GM18909 (cell line): ENCODE results near the gene EFCAB9.
"Not testable (repeated sequence)": the region's sequence is repeated elsewhere in the genome, so short reads cannot be mapped to it uniquely, and the experiment has no call there.

ENCODE experiments used
- ATAC-seq: cut with Tn5 transposase; IDR thresholded peaks from one replicate; pipeline ENCODE4 v1.9.1; 2021; ENCODE audit warnings: mild to moderate bottlenecking; ENCODE audit not compliant: unreplicated experiment, poor library complexity

The EFCAB9 gene

DNA sequence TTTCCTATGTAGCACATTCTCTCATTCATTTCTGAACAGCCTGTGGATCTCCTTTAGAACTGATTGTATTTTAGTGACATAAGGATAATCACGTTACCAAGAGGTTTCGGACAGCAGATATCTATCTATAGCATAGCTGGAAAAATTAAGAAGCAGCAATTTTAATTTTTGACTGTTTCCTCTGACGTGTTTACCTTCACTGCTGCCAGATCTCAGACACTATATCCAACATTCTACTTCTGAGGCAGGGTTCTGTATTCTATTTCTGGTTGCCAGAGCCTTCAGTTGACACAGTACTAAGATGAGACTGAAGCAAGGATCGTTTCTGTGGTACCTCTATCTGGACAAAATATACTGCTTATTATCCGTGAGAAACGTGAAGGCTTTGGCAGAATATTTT lies at the start of gene EFCAB9:
Gene EFCAB9, plus strand, starts transcription at position 301 of the 400 bp plus-strand sequence. Its CDS starts 1 bp downstream, at position 302.
- ATAC-seq: no peak

- ATAC-seq: peak; percentile 69
These were observed 49.6 kb upstream of the EFCAB9 start for GRCh38 chr5:172144291-172144815.

DNA sequence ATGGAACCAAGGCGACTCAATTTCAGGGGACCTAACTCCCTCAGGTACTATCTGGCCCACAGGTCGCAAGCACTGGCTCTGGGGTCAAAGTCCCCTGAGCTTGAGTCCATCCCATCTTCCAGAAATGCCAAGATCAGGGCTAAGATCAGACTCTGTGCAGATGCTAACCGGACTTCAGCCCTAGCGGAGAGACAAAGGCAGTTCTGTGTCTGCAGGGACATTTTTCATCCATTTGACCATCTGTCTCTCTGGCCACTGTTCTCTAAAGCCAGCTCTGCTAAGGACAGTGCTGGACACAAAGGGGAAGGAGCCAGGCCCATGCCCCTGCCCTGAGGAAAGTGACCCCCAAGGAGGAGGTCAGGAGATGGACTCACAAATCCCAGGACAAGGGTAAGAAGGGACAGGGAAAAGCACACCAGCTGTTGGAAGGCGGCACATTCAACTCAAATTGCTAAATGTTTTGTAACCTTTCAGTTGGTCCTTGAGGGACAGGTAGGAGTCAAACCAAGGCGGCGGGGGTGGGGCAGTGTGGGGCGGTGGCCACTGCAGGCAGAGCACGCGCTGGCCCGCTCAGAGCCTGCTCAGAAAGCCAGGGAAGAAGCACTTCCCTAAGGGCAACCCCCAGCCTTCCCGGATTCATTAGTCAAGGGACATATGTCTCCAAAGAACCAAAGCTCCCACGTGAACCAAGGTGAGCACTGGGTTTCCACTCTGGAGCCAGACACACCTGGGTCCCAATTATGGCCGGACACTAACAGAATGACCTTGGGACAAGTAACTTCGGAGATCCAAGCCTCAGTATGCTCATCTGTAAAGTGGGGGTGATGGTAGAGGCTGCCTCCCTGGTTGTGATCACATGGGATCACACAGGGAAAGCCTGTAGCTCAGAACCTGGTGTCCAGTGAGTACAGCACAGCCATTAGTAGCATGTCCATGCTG lies 48.8 kb upstream of the EFCAB9 start:
- ATAC-seq: no peak

DNA sequence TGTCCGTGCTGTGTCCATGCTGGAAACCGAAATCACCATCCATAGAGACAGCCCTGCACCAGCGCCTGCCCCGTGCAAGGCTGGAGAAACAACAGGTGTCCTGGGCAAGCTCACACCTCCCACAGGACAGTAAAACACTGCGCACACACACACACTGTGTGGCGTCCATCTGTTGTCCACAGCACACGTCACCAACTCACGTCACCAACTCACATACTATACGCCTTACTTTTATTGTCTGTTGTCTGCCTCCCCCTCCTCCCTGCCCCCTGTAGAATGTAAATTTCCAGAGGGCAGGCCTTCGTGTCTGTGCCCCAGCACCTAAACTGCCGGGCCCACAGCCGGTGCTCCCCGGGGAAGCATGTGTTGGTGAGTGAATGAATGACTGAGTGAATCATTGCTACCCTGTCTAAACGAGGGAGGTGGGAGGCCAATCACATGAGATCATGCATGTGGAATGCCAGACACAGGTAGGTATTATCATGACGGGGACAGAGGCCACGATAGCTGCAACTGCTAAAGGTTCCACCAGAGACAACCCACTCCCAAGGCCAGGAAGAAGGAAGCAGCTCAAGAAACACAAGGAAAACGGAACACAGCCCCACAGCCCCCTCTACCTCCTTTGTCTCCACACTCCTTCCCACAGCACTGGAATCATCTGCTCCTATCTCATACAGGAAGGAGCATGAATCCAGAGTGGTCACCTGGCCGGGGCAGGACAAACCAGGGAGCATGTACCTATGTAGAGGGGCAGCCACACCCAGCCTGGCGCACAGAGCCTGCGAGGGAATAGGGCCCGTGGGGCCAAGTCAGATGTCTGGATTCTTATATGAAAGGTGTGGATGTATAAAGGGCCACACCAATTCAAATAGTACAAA lies 47.9 kb upstream of the EFCAB9 start:
- no peak for ATAC-seq

DNA sequence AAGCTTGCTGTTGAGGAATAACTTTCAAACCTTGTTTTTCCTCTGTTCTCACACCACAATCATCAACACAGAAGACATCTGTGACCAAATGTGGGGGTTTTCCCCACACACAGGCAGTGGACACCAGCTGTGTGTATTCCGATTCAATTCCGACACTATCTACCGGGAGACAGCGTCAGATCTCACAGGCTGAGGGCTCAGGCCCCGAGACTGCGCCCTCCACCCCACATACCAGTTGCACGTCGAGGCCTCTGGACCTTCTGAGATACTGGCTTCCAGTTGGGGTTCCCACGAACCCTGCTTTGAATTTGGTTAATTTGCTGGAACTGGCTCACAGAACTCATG lies 47.3 kb upstream of the EFCAB9 start:
- ATAC-seq: no peak

- no peak for ATAC-seq
These were observed 46.1 kb upstream of the EFCAB9 start for GRCh38 chr5:172147857-172148256.

GRCh38 chr5:172148381-172148780 lies 45.6 kb upstream of the EFCAB9 start:
- ATAC-seq: no peak

DNA sequence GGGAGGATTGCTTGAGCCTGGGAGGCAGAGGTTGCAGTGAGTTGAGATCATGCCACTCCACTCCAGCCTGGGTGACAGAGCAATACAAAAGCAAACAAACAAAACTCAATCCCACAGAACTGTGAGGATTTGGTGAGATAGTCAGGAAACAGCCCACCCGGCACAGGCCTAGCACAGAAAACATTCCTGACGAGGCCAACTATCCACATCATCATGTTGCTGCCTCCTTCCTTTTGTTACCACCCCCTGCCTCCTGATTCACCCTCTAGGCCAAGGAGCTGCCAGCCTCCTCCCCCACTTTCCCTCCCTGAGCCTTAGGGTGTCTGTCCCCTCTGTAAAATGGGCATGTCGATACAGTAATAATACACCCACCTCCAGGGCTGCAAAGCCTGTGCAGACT lies 44.9 kb upstream of the EFCAB9 start:
- no peak for ATAC-seq

GRCh38 chr5:172149481-172149880 lies 44.5 kb upstream of the EFCAB9 start:
- ATAC-seq: not testable (repeated sequence)

- ATAC-seq: peak; percentile 59
These were observed 43.2 kb upstream of the EFCAB9 start for GRCh38 chr5:172150514-172151425.

DNA sequence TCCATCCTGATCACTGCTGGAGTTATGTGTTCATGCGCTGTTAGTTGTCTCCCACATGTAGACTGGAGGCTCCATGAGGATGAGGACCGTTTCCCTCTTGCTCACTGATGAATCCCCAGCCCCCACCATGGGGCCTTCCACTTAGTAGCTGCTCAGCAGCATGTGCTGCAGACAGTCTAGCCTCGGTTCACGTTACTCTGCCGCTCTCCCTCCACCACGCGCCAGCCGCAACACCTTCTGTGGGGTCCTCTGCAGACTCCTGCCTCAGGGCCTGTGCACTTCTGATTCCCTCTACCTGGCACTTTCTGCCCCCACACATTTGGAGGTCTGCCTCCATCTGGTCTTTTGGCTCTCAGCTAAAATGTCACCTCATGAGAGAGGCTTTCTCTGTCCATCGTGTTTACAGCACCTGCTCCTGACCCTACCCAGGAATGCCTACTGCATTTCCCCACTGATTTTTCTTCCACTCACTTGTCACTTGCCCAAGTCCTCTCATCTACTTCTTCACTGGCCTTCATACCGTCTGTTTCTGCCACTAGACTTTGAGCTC lies 42.2 kb upstream of the EFCAB9 start:
- no peak for ATAC-seq

DNA sequence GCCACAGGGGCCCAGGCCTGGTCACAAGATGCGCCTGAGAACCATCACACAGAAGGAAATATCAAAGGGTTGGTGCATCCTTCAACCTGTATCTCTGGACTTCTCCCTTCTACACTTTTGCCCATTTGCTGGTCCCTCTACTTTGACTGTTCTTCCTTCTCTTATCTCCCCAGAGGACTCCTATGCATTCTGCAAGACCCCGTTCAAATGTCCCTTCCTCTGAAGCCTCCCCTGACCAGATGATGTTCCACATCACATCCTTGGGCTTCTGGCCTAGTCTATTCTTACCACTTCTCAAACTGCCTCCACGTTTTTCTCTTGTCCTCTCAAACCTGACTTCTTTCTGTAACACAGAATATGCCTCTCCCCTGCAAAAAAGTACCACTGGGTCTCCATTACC lies 40.3 kb upstream of the EFCAB9 start:
- no peak for ATAC-seq

DNA sequence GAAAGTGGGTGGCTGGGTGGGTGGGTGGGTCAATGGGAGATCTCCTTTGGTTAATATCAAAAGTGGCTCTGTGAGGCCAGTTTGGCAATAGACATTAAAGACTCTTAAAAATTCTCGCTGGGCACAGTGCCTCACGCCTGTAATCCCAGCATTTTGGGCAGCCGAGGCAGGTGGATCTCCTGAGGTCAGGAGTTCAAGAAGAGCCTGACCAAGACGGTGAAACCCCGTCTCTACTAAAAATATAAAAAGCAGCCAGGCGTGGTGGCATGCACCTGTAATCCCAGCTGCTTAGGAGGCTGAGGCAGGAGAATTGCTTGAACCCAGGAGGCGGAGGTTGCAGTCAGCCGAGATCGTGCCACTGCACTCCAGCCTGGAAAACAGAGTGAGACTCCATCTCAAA lies 38.9 kb upstream of the EFCAB9 start:
- ATAC-seq: not testable (repeated sequence)

- ATAC-seq: no peak
These were observed 37.4 kb upstream of the EFCAB9 start for GRCh38 chr5:172156541-172156994.

DNA sequence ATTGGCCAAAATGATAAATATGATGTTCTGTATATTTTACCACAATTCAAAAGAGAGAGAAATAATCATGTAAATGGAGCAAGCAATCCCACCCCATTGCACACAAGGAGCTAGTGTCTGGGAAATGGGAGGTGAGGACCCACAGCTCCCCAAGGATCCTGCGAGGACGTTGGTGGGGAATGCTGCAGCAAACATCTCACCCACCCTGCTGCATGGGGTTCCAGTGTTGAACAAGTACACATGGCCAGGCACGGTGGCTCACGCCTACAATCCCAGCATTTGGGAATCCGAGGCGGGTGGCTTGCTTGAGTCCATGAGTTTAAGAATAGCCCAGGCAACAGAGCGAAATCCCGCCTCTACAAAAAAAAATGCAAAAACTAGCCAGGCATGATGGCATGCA lies 35.0 kb upstream of the EFCAB9 start:
- ATAC-seq: no peak

DNA sequence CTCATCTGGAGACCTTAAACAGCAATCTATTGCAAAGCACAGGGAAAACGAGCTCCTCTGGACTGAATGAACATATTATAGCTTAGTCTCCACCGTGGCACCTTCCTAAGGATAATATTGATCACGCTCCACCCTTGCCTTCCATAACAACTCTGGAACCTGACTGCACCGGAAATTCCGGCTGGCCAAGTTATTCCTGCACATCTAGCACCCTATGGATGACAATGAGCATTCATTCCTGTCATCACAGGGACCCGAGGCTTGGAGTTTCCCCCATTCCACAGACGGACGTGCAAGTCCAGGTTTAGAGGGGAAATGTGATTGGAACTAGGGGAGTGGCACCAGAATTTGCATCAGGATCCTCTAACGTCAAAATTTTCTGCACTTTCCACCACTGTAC lies 33.5 kb upstream of the EFCAB9 start:
- no peak for ATAC-seq

DNA sequence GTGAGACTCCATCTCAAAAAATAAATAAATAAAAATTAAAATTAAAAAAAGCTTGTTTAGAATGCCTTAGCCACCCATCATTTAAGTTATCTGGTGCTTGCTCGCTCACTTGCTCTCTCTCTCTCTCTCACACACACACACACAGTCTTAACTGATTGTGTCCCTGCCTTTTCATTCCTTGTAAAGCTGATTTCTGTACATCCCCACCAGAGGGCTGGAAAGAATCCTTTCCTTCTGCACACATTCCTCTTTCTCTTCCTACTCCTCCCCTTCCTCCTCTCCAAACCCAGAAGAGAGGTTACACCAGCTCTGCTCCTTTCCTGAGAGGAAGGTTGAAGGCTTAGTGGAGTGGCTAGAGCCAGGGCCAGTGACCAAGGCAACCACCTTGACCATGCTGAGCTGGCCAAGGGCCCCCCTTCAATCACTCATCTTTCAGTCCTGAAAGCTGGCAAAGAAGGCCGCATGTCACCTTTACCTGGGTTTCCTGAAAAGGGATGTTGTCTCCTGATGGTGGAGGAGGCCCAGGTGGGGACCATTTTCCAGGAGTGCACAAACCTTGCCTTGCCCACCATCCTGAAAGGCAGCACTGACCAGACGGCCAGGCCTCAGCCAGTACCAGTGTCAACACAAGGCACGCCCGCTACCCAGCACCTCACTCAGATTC lies 31.5 kb upstream of the EFCAB9 start:
- ATAC-seq: no peak

DNA sequence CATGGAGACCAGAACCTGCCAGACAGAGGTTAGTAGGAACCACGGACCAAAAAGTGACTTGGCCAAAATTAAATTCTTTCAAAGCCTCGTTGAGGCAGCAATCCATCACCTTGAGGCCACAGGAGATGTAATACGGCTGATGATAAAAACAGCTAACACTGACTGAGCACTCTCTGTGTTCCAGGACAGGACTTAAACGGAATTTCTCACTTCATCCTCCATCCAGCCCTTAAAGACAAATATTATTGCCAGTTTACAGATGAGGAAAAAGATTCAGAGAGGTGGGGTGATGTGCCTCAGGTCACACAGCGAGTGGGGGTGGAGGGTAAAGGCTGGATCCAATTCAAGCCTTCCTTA lies 31.0 kb upstream of the EFCAB9 start:
- no peak for ATAC-seq

GRCh38 chr5:172163346-172163745 lies 30.6 kb upstream of the EFCAB9 start:
- ATAC-seq: no peak
